ENCODE results near the gene MS4A18.

DNA sequence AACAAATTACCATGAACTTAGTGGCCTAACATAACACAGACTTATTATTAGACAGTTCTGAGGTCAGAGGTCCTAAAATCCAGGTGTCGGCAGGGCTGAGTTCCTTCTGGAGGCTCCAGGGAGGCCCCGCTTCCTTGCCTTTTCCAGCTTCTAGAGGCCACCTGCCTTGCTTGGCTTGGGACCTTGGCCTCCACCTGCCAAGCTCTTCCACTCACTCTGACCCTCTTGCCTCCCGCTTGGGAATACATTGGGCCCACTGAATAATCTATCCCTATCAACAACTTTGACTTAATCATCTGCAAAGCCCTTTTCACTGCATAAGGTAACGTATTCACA, 57.4 kb downstream of the MS4A18 start:
- no peak for TF ChIP-seq POLR2A (IDR thresholded peaks at IDR 0.05)
- TF ChIP-seq, protein P1, sequence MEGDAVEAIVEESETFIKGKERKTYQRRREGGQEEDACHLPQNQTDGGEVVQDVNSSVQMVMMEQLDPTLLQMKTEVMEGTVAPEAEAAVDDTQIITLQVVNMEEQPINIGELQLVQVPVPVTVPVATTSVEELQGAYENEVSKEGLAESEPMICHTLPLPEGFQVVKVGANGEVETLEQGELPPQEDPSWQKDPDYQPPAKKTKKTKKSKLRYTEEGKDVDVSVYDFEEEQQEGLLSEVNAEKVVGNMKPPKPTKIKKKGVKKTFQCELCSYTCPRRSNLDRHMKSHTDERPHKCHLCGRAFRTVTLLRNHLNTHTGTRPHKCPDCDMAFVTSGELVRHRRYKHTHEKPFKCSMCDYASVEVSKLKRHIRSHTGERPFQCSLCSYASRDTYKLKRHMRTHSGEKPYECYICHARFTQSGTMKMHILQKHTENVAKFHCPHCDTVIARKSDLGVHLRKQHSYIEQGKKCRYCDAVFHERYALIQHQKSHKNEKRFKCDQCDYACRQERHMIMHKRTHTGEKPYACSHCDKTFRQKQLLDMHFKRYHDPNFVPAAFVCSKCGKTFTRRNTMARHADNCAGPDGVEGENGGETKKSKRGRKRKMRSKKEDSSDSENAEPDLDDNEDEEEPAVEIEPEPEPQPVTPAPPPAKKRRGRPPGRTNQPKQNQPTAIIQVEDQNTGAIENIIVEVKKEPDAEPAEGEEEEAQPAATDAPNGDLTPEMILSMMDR (IDR thresholded peaks at IDR 0.05) = no peak

Data from lower leg skin (tissue), 3 donors.